Fibroblast of skin of left quadriceps (primary cell): Measurements from ENCODE around the gene CLRN2.
"Not testable (repeated sequence)": the region's sequence is repeated elsewhere in the genome, so short reads cannot be mapped to it uniquely, and the experiment has no call there.

ENCODE experiments used
- DNase-seq, 2 experiments: peaks; one replicate each; pipeline ENCODE4 v3.0.0-alpha.2; 2013; ENCODE audit warnings: low read depth in 2 of 2

Gene CLRN2

GRCh38 chr4:17545374-17546140 lies 30.6 kb downstream of the CLRN2 start:
- no peak for DNase-seq

GRCh38 chr4:17546222-17546621 lies 31.3 kb downstream of the CLRN2 start:
- no peak for DNase-seq

DNA sequence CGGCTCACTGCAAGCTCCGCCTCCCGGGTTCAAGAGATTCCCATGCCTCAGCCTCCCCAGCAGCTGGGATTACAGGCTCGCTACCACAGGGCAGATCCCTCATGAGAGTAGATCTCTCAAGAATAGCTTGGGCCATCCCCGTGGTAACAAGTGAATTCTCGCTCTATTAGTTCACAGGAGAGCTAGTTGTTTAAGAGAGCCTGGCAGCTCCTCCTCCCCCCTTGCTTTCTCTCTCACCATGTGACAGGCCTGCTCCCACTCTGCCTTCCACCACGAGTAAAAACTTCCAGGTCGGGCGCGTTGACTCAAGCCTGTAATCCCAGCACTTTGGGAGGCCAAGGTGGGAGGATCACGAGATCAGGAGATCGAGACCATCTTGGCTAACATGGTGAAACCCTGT lies 31.7 kb downstream of the CLRN2 start:
- no peak for DNase-seq

DNA sequence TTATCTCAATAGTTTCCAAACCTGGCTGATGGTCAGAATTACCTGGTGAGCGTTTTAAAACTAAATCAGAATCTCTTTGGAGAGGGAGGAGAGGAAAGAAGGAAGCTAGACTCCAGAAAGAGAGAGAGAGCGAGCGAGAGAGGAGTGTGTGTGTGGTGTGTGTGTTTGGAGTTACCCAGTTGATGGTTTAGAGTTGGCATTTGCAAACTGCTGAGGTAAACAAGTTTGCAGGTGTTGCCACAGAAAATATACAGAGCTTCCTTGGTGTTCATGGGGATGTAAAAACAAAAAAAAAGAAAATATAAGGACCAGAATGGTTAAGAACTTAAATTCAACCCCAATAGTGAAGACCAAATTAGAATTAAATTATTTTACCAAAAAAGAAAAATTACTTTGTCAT lies 35.6 kb downstream of the CLRN2 start:
- DNase-seq = no peak

- DNase-seq = no peak
Observed at GRCh38 chr4:17552427-17552826, 37.5 kb downstream of the CLRN2 start.

DNA sequence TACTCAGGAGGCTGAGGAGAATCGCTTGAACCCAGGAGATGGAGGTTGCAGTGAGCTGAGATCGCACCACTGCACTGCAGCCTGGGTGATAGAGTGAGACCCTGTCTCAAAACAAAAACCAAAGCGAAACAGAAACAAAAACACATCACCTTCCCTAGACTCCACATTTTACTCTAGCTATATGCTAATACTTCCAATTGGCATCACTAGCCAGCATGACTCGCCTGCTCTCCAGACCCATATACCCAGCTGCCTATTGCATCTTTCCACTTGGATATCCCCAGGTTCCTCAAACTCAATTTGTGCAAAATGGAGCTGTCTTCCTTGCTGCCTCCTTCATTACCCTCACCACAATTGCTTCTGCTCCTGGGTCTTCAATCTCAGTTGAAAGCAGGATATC lies 39.6 kb downstream of the CLRN2 start:
- DNase-seq = no peak

DNA sequence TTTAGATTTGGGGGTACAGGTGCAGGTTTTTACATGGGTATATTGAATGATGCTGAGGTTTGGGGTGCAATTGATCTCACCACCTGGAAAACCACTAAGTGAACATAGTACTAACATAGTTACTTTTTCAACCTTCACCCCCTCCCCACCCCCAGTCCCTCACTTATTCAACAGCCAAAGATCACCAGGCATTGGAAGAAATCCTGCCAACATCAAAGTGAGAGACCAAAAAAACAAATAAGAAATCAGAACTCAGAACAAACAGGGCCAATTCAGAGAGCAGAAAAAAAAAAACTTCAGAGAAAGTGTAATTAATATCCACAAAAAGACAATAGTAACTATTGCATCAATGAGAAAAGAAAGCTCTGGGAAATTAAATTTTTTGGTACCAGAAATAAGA lies 41.5 kb downstream of the CLRN2 start:
- no peak for DNase-seq

DNA sequence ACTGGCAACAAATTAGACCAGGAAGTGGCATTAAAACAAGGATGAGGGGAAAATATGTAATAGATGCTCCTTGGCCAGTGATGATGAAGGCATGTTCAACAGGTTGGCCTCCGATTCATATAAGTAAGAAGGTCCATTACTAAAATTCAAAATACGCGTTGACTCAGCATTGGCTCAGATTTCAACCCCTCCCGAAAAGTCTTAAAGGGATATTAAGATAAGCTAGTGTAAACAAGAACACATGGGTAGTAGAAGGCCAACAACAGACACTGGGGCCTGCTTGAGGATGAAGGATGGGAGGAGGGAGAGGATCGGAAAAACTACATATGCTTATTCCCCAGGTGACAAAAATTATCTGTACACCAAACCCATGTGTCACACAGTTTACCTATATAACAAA lies 42.9 kb downstream of the CLRN2 start:
- DNase-seq = no peak

- no peak for DNase-seq
Observed at GRCh38 chr4:17558941-17559708, 44.2 kb downstream of the CLRN2 start.

- no peak for DNase-seq
Observed at GRCh38 chr4:17559709-17560048, 44.7 kb downstream of the CLRN2 start.

DNA sequence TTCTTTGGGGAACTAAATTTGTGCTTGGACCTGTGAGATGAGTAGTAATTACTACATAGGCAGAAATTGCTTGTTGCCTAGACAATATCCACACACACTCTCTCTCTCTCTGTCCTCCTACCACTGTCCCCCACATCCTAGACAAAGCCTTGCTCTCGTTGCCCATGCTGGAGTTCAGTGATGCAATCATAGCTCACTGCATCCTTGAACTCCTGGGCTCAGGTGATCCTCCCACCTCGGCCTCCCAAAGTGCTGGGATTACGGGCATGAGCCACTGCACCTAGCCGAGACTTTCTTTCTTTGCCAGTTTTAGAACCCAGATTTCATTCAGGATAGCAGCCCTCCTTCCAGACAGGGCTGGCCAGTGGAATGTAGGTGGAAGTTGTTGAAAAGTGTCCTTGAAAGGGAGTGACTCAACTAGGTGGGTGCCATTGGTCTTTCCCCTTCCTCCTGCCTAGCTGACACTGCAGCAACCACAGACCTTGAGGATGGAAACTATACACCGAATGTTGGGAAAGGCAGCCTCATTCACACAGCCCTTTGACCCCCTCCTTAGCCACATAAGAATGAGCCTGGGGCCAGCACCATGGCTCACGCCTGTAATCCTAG lies 45.2 kb downstream of the CLRN2 start:
- DNase-seq = no peak

DNA sequence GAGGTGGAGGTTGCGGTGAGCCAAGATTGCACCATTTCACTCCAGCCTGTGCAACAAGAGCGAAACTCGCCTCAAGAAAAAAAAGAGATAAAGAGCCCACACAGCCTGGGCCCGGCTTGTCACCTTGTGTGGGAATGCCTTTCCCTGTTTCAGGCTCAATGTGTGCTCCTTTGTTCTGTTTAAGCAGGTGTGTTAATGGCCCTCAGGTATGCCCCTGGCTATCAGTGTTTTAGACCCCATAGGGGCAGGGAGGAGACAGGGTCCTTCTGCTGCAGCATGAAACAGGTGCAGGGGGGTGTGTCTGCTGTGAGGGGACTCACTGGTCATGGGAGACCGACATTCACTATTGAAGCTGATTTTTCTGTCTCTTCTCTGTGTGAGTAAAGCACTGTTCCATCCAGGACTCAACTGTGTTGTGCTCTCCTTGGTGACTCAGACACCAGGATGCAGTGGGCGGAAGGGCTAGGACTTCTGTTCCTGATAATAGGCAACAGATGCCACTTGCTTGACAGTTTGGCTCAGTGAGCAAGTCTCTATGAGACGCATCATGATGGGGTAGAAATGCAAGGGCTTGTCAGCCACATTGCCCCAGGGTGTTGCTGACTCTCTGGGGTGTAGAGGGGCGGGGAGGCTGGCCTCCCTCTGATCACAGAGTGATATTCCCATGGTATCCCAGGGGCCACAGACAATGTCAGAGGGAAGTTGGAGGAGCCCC lies 46.4 kb downstream of the CLRN2 start:
- peak; percentile 36 to 41 for DNase-seq

DNA sequence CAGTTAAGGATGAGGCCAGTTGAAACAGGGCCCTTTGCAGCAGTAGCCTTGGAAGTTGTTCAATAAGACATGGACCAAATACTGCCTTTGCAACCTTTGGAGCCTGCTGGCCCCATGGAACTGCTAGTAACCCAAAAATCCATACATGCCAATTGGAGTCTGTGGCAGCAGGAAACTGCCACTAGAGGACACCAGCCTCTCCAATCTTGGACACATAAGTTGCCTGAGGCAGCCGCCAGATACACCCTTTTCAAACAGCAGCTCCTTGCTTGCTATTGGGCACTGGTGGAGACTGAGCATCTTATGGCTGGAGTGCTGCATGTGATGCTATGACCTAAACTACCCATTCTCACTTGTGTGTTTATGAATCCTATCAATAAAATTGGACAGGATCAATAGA lies 47.2 kb downstream of the CLRN2 start:
- DNase-seq = no peak

- no peak for DNase-seq
Observed at GRCh38 chr4:17565846-17566245, 50.9 kb downstream of the CLRN2 start.

DNA sequence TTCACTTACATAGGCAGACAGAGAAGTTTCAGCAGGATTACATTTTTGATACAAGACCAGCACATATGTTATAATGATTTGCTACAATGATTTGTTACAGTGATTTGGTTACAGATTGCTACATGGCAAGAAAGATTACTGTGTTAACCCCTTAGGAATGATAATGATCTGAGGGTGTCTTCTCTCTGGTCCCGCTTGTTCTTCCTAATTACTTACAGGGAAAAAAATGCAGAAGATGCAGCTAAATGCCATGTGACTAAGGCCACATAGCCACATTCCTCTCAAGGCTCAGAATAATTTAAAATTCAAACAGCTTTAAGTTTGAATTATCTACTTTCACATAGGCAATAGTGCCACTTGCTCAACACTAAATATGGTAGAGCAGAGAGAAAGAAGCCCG lies 52.3 kb downstream of the CLRN2 start:
- DNase-seq = peak; percentile 65 to 76

DNA sequence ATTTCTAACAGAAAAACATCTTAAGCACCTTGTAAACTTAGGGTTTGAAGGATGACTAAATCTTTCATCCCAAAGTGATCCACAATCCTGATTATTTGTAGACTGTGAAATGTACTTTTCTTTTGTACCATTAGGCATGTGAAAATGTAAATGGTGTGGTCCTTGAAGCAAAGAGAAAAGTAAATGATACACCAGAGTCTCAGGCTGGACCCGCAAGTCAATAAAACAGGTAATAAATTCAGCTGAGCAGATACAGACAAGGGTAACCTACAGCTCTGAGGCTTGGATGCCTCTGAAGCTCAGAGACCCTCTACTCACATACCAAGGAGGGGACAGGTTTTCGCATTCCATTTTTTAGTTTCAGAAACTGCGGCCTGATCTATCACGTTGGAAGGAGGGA lies 59.2 kb downstream of the CLRN2 start:
- DNase-seq = no peak

- DNase-seq = not testable (repeated sequence)
Observed at GRCh38 chr4:17575177-17575576, 60.2 kb downstream of the CLRN2 start.
